ENCODE data around the gene KLHL8. TPM values are rescaled to one million over a fixed set of nuclear protein-coding genes. Genes with fewer than 3 reads are reported as not detected.
A peak's percentile ranks its signal among the peaks of the same experiment; 100 is the strongest.
"Not testable (repeated sequence)": the region's sequence is repeated elsewhere in the genome, so short reads cannot be mapped to it uniquely, and the experiment has no call there.

Gene KLHL8
- total RNA-seq, 1 experiment from 2014 or later: 15.4 TPM

- CTCF ChIA-PET: no interaction called here
- no TSS peak for BruUV-seq (replicated peaks)
- no peak for DNase-seq (ENCODE audit: low spot score)
- H3K4me3 ChIP-seq (ENCODE audit: low read depth, low read length, poor library complexity, severe bottlenecking): no peak overlapping the region
- H3K27me3 ChIP-seq (replicated peaks; ENCODE audit: insufficient read depth, low read depth, low read length, poor library complexity): no peaks in the 10 kb centered on the region
- no peaks in the 10 kb centered on the region for H3K36me3 ChIP-seq (ENCODE audit: insufficient read depth, low read length, poor library complexity, severe bottlenecking)
- no peaks in the 10 kb centered on the region for H3K4me1 ChIP-seq (ENCODE audit: insufficient read depth, low read length, poor library complexity, severe bottlenecking)
- intact Hi-C loops (cut with micrococcal nuclease; ENCODE audit: unreplicated experiment): no loop called here
- TF ChIP-seq CTCF (conservative IDR thresholded peaks at IDR 0.05; ENCODE audit: low read depth, low read length) (no peak), EZH2 (IDR thresholded peaks at IDR 0.05; ENCODE audit: borderline replicate concordance, low read depth, low read length, poor library complexity, severe bottlenecking) (no peak)
- POLR2A ChIA-PET (ENCODE audit: low non-redundant PET): no interaction called here
- H3K9me3 ChIP-seq (ENCODE audit: low read depth, low read length, poor library complexity, severe bottlenecking): no peaks in the 10 kb centered on the region
- H3K27ac ChIP-seq (ENCODE audit: low read depth, low read length, poor library complexity, severe bottlenecking): no peak overlapping the region
Measured at GRCh38 chr4:87225936-87226335, 5.5 kb upstream of the KLHL8 start.

GRCh38 chr4:87224141-87224923 lies 3.9 kb upstream of the KLHL8 start:
- ChIA-PET CTCF (no interaction called here), POLR2A (ENCODE audit: low non-redundant PET) (no interaction called here)
- no peak overlapping the region for H3K4me3 ChIP-seq (ENCODE audit: low read depth, low read length, poor library complexity, severe bottlenecking)
- intact Hi-C loops (cut with micrococcal nuclease; ENCODE audit: unreplicated experiment): loop anchor here (5.0 kb wide), 1 partner anchor 72 kb away; no protein-coding TSS in a partner anchor
- H3K27ac ChIP-seq (ENCODE audit: low read depth, low read length, poor library complexity, severe bottlenecking): no peak overlapping the region
- TF ChIP-seq CTCF (conservative IDR thresholded peaks at IDR 0.05; ENCODE audit: low read depth, low read length): no peak
- no peak for TF ChIP-seq EZH2 (IDR thresholded peaks at IDR 0.05; ENCODE audit: borderline replicate concordance, low read depth, low read length, poor library complexity, severe bottlenecking)
- DNase-seq (ENCODE audit: low spot score): no peak
- no peaks in the 10 kb centered on the region for H3K4me1 ChIP-seq (ENCODE audit: insufficient read depth, low read length, poor library complexity, severe bottlenecking)
- BruUV-seq (replicated peaks): no TSS peak
- H3K27me3 ChIP-seq (replicated peaks; ENCODE audit: insufficient read depth, low read depth, low read length, poor library complexity): no peaks in the 10 kb centered on the region
- H3K36me3 ChIP-seq (ENCODE audit: insufficient read depth, low read length, poor library complexity, severe bottlenecking): no peaks in the 10 kb centered on the region
- no peaks in the 10 kb centered on the region for H3K9me3 ChIP-seq (ENCODE audit: low read depth, low read length, poor library complexity, severe bottlenecking)

DNA sequence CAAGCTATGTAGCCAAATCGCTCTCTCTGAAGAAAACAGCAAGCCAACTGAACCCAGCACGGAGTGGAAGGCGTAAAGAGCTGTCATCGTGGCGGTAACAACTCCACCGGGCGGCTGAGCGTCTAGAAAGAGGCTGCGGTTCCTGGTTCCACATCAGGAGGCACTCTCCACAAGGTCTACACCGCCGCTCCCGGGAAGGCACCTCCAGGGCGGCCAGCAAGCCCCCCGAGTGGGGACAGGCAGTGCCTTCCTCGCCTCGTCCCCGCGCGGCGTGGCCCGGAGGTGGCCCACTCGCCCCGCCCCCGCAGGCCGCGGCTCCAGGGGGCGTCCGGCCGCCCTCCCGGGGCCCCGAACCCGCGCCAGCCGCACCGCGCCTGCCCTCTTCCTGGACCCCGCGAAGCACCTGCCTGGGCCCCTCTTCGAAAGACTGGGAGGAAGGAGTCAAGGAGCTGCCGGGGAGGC lies 755 bp downstream of the KLHL8 start:
- intact Hi-C loops (cut with micrococcal nuclease; ENCODE audit: unreplicated experiment): loop anchor here (5.0 kb wide), 1 partner anchor 67 kb away; no protein-coding TSS in a partner anchor
- BruUV-seq (replicated peaks): no TSS peak
- H3K4me1 ChIP-seq (ENCODE audit: insufficient read depth, low read length, poor library complexity, severe bottlenecking): no peaks in the 10 kb centered on the region
- H3K27me3 ChIP-seq (replicated peaks; ENCODE audit: insufficient read depth, low read depth, low read length, poor library complexity): no peaks in the 10 kb centered on the region
- no peaks in the 10 kb centered on the region for H3K36me3 ChIP-seq (ENCODE audit: insufficient read depth, low read length, poor library complexity, severe bottlenecking)
- 0 out of 2 replicates have a peak, but pooled peaks have one; percentile 14 for TF ChIP-seq CTCF (conservative IDR thresholded peaks at IDR 0.05; ENCODE audit: low read depth, low read length)
- TF ChIP-seq EZH2 (IDR thresholded peaks at IDR 0.05; ENCODE audit: borderline replicate concordance, low read depth, low read length, poor library complexity, severe bottlenecking): no peak
- peak overlapping the region; percentile 90 for H3K4me3 ChIP-seq (ENCODE audit: low read depth, low read length, poor library complexity, severe bottlenecking)
- no peaks in the 10 kb centered on the region for H3K9me3 ChIP-seq (ENCODE audit: low read depth, low read length, poor library complexity, severe bottlenecking)
- ChIA-PET CTCF (no interaction called here), POLR2A (ENCODE audit: low non-redundant PET) (no interaction called here)
- DNase-seq (ENCODE audit: low spot score): no peak
- H3K27ac ChIP-seq (ENCODE audit: low read depth, low read length, poor library complexity, severe bottlenecking): peak overlapping the region; percentile 92

- H3K27ac ChIP-seq (ENCODE audit: low read depth, low read length, poor library complexity, severe bottlenecking); POLR2A ChIA-PET (ENCODE audit: low non-redundant PET); BruUV-seq (replicated peaks); H3K4me3 ChIP-seq (ENCODE audit: low read depth, low read length, poor library complexity, severe bottlenecking); DNase-seq (ENCODE audit: low spot score); H3K27me3 ChIP-seq (replicated peaks; ENCODE audit: insufficient read depth, low read depth, low read length, poor library complexity); H3K36me3 ChIP-seq (ENCODE audit: insufficient read depth, low read length, poor library complexity, severe bottlenecking); H3K9me3 ChIP-seq (ENCODE audit: low read depth, low read length, poor library complexity, severe bottlenecking); intact Hi-C loops (cut with micrococcal nuclease; ENCODE audit: unreplicated experiment): not testable (repeated sequence)
- CTCF ChIA-PET: interaction anchor here (0.7 kb wide), 1 partner anchor 85 kb away, joined by 3 read pairs; no protein-coding TSS in a partner anchor
- peaks cover 13% of the 10 kb centered on the region for H3K4me1 ChIP-seq (ENCODE audit: insufficient read depth, low read length, poor library complexity, severe bottlenecking)
Measured at GRCh38 chr4:87217235-87217763, 3.1 kb downstream of the KLHL8 start.
